Esophagus muscularis mucosa (tissue), 4 donors: ENCODE data around the gene YY1.

ENCODE experiments used
- EP300 ChIP-seq: sonication (generic); formaldehyde crosslinking; IDR thresholded peaks from one replicate; pipeline ENCODE4 v1.6.1; 2017; ENCODE audit warnings: antibody characterized with exemption
- POLR2A ChIP-seq: fragments of 450-650 bp; IDR thresholded peaks from one replicate; pipeline ENCODE4 v1.6.1; 2017; ENCODE audit warnings: antibody characterized with exemption, moderate library complexity, mild to moderate bottlenecking, low read depth
- TF ChIP-seq, protein P1 (sequence below), 3 experiments: fragments of 200-600 bp in 2 of 3; fragments of 450-650 bp in 1 of 3; sonication (generic) in 2 of 3; IDR thresholded peaks; one replicate each; pipeline ENCODE4 v1.5.1; 2017 to 2019; ENCODE audit warnings: antibody characterized with exemption in 3 of 3, mild to moderate bottlenecking in 2 of 3, moderate library complexity in 1 of 3

DNA sequence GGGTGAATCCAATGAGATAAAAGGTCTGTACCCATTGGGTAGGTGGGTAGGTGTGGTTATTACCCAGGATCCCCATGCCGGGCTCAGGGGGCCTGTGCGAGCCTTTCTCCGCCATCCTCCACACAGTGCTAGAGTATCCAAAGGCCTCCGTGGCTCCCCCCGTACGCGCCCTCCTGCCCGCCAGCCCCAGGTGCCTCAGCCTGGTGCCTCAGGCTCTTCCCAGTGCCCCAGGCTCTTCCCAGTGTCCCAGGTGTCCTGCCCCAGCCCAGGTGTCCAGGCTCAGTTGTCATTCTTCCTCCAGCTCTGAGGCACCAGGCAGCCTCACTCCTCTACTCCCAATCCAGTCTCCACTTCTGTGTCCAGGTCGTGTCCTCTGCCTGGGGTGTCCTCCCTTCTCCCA is 27.6 kb upstream of the YY1 start:
- TF ChIP-seq POLR2A, result no peak
- TF ChIP-seq, protein P1, sequence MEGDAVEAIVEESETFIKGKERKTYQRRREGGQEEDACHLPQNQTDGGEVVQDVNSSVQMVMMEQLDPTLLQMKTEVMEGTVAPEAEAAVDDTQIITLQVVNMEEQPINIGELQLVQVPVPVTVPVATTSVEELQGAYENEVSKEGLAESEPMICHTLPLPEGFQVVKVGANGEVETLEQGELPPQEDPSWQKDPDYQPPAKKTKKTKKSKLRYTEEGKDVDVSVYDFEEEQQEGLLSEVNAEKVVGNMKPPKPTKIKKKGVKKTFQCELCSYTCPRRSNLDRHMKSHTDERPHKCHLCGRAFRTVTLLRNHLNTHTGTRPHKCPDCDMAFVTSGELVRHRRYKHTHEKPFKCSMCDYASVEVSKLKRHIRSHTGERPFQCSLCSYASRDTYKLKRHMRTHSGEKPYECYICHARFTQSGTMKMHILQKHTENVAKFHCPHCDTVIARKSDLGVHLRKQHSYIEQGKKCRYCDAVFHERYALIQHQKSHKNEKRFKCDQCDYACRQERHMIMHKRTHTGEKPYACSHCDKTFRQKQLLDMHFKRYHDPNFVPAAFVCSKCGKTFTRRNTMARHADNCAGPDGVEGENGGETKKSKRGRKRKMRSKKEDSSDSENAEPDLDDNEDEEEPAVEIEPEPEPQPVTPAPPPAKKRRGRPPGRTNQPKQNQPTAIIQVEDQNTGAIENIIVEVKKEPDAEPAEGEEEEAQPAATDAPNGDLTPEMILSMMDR (IDR thresholded peaks at IDR 0.05), result no peak
- no peak for TF ChIP-seq EP300
